ENCODE measurements around the gene NPRL2.
A peak's percentile ranks its signal among the peaks of the same experiment; 100 is the strongest.
"Not testable (repeated sequence)": the region's sequence is repeated elsewhere in the genome, so short reads cannot be mapped to it uniquely, and the experiment has no call there.

Gene NPRL2

GRCh38 chr3:50326182-50326541 lies 24.4 kb downstream of the NPRL2 start:
- DNase-seq, result no peak

- no peak for DNase-seq
Measured at GRCh38 chr3:50325497-50326181, 24.9 kb downstream of the NPRL2 start.

- DNase-seq, result no peak
Measured at GRCh38 chr3:50325113-50325480, 25.5 kb downstream of the NPRL2 start.

GRCh38 chr3:50324351-50325112 lies 26.0 kb downstream of the NPRL2 start:
- peak; percentile 47 for DNase-seq

GRCh38 chr3:50323614-50324199 lies 26.9 kb downstream of the NPRL2 start:
- DNase-seq, result no peak

GRCh38 chr3:50323092-50323600 lies 27.4 kb downstream of the NPRL2 start:
- no peak for DNase-seq

- DNase-seq, result no peak
Measured at GRCh38 chr3:50322386-50323091, 28.0 kb downstream of the NPRL2 start, which contains the start of gene HYAL2. HYAL2 (minus strand) TSS chr3:50322745; CDS start chr3:50320489, 2,256 bp downstream.

GRCh38 chr3:50322115-50322385 lies 28.5 kb downstream of the NPRL2 start:
- DNase-seq, result no peak

- peak; percentile 81 for DNase-seq
Measured at GRCh38 chr3:50321336-50322114, 29.1 kb downstream of the NPRL2 start.

GRCh38 chr3:50320853-50321335 lies 29.7 kb downstream of the NPRL2 start:
- no peak for DNase-seq

GRCh38 chr3:50319894-50320625 lies 30.5 kb downstream of the NPRL2 start:
- DNase-seq, result no peak

- no peak for DNase-seq
Measured at GRCh38 chr3:50319181-50319893, 31.2 kb downstream of the NPRL2 start.

GRCh38 chr3:50318615-50319014 lies 32.0 kb downstream of the NPRL2 start:
- no peak for DNase-seq

GRCh38 chr3:50318163-50318562 lies 32.4 kb downstream of the NPRL2 start:
- DNase-seq, result no peak

GRCh38 chr3:50317300-50317699 lies 33.3 kb downstream of the NPRL2 start:
- DNase-seq, result no peak

- DNase-seq, result peak; percentile 82
Measured at GRCh38 chr3:50316657-50317242, 33.8 kb downstream of the NPRL2 start.

GRCh38 chr3:50314816-50315215 lies 35.8 kb downstream of the NPRL2 start:
- no peak for DNase-seq

GRCh38 chr3:50314342-50314741 lies 36.2 kb downstream of the NPRL2 start:
- no peak for DNase-seq

- DNase-seq, result not testable (repeated sequence)
Measured at GRCh38 chr3:50312041-50312440, 38.5 kb downstream of the NPRL2 start.

GRCh38 chr3:50304601-50305000 lies 46.0 kb downstream of the NPRL2 start:
- no peak for DNase-seq

All from activated effector memory CD4-positive, alpha-beta T cell treated with Interleukin-2 at 50 U/mL for 16 hours (primary cell).